Measurements from ENCODE around the gene BRF1.
"Not testable (repeated sequence)": the region's sequence is repeated elsewhere in the genome, so short reads cannot be mapped to it uniquely, and the experiment has no call there.

BRF1 gene

DNA sequence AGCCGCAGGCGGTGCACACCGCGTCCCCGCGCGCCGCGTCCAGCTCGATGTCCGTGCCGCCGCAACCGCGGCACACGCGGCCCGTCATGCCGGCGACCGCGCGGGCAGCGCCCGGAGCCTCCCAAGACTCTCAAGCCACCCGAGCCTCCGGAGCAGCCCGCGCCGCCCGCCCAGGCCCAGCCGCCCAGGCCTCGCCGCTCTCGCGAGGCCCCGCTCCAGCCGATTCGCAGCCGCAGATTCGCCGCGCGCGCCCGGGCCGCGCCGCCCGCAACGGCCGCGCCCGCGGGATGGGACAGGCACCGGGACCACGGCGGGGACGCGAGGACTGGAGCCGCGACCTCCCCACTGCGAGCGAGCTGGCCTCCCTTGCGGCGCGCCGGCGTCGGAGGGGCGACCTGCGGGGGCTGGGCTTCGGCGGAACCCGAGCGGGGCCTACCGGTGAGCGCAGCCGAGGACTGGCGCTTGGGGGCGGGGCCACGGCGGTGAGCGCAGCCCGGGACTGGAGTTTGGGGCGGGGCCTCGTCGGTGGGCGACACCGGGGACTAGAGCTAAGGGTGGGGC lies at the start of gene BRF1:
Gene BRF1, minus strand, starts transcription at position 460 of the 561 bp plus-strand sequence. Its CDS starts 372 bp downstream, at position 88.
- DNase-seq: peak; percentile 83

GRCh38 chr14:105349992-105350391 lies 49.2 kb upstream of the BRF1 start:
- no peak for DNase-seq

- DNase-seq: no peak
Measured at GRCh38 chr14:105348945-105349699, 48.3 kb upstream of the BRF1 start.

DNA sequence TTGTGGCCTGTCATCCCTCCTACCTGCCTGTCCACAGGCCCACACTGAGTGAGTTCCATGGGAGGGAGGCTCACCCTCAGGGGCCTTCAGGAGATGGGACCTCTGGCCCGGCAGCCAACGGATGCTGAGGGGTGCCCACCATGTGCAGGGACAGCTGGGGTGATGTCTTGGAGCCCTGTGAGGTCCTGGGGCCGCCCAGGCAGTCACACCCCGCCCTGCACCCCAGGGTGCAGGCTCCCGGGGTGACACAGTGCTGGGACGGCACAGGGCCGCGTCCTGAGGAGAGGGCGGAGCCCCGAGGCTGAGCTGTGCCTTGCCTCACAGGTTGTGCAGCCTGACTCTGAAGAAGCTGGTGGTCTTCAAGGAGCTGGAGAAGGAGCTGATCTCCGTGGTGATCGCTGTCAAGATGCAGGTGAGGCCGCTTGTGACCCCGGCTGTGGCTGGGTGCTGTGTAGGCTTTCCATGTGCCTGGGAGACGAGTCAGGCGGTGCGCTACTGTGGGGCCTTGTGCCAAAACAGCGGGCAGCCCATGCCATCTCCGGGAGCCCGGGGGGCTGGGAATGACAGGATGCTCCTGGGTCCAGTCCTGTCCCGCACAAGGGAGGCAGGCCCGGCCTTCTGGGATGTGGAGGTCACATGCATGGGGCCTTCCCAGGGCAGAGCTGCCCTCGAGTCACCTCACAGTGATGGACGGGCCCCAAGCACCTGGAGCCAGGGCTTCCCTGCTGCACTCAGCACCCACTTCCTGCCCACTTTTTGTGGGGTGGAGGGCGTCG lies 47.6 kb upstream of the BRF1 start:
- no peak for DNase-seq

GRCh38 chr14:105347587-105347968 lies 46.8 kb upstream of the BRF1 start:
- DNase-seq: no peak

- DNase-seq: no peak
Measured at GRCh38 chr14:105346876-105347586, 46.2 kb upstream of the BRF1 start.

GRCh38 chr14:105346200-105346533 lies 45.4 kb upstream of the BRF1 start:
- DNase-seq: no peak

GRCh38 chr14:105343194-105343593 lies 42.4 kb upstream of the BRF1 start:
- no peak for DNase-seq

DNA sequence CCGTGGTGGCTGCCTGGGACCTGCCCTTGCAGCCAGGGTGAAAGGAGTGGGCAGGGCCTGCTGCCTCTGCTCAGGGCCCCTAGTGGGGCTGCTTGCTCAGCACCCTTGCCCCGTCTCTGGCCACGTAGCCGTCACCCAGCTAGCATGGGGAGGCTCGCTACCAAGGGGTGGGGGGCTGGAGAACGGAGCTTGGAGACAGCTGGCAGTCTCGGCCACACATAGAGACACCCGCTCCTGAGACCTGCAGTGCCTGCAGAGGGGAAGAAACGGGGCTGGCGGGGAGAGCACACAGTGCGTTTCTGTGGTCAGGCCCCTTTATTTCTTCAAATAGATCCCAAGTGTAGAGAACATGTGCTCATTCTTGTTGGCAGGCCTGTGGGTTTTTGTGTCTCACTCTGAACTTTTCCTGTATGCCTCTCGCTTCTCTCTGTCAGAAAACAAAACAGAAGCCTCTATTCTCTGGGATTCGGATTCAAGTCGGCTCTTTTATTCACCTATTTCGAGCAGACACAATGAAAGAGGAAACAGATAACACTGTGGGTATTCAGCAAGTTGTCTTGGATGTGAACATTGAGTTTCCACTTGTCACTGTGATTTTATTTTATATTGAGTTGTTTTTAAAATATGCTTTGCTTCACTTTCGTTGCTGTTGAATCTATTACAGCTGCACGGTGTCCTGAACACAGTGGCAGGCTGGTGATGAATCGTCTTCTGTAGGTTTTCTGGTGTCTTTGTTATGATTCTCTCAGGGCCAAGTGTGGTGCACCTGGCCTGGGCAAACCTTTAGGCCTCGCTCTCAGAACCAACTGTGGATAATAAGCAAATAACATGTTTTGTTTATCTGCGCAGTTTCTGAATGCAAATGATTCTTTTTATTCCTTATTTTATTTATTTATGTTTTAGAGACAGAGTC lies 40.3 kb upstream of the BRF1 start:
- no peak for DNase-seq

- DNase-seq: no peak
Measured at GRCh38 chr14:105337966-105338741, 37.4 kb upstream of the BRF1 start.

- no peak for DNase-seq
Measured at GRCh38 chr14:105337433-105337832, 36.6 kb upstream of the BRF1 start.

DNA sequence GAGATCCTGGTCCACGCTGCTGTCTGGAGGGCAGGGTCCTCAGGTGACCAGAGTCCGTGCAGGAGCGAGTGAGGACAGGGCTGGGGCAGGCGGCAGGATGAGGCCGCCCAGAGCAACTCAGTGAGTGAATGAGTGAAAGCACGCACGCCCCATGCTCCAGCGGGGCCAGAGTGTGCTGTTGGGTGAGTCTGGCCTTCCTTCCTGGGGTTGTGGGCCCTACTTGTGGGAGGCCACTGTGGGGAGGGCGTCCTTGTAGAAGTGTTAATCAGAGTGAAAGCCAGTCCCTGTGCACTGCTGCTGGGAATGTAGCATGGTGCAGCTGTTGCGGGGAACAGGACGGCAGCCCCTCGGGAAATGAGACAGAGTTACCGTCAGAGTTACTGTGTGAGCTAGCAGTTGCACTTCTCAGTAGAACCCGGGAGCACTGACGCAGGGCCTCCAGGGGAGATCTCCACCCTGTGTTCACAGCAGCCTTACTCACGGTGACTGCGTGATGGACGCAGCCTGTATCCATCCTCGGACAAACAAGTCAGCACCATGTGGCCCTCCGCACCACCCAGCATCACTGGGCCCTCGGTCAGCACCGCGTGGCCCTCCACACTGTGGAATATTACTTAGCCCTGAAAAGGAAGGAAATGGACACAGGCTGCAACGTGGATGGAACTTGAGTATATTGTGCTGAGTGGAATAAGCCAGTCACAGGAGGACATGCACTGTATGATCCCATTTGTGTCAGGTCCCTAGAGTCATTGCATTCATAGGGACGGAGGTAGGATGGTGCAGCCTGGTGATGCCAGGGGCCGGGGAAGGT lies 35.9 kb upstream of the BRF1 start:
- DNase-seq: no peak

DNA sequence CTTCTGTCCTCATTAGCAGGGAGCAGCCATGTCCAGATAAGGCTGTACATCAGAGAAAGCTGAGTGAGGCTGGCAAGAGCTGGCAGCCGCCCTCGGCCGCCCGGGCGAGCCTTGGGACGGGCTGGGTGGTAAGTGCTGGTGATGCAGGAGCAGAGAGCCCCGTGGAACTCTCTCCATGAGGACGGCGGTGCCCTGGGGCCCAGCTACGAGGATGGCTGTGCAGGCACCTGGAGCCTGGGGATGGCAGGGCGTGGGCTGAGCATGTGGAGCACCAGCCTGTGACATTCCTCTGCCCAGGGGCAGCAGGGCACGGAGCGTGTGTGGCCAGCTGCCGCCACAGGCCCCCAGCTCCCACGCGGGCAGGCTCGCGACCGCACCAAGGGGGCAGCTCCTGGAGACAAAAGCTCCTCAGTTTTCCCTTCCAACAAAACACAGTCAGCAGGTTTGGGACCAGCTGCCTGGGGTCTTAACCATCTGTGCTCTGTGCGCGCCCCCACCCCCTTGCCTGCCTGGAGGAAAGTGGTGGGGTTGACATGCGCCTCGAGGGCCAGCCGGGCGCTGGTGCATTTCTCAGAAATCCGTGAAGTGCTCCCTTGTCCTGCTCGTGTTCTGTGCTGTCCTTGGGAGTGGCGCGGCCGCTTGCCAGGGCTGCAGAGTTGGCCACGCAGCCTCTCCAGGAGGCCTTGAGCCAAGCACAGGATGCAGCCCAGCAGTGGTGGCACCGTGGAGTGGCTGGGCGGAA lies 35.1 kb upstream of the BRF1 start:
- DNase-seq: no peak

DNA sequence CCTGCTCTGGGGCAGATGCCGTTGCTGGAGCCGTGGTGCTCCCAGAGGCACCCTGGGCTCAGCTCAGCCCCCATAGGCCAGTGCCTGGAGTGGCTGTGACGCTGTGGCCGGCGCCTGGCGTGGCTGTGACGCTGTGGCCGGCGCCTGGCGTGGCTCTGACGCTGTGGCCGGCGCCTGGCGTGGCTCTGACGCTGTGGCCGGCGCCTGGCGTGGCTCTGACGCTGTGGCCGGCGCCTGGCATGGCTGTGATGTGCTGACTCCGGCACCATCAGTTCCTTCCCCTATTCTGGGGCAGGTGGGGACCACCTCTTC lies 34.4 kb upstream of the BRF1 start:
- DNase-seq: not testable (repeated sequence)

DNA sequence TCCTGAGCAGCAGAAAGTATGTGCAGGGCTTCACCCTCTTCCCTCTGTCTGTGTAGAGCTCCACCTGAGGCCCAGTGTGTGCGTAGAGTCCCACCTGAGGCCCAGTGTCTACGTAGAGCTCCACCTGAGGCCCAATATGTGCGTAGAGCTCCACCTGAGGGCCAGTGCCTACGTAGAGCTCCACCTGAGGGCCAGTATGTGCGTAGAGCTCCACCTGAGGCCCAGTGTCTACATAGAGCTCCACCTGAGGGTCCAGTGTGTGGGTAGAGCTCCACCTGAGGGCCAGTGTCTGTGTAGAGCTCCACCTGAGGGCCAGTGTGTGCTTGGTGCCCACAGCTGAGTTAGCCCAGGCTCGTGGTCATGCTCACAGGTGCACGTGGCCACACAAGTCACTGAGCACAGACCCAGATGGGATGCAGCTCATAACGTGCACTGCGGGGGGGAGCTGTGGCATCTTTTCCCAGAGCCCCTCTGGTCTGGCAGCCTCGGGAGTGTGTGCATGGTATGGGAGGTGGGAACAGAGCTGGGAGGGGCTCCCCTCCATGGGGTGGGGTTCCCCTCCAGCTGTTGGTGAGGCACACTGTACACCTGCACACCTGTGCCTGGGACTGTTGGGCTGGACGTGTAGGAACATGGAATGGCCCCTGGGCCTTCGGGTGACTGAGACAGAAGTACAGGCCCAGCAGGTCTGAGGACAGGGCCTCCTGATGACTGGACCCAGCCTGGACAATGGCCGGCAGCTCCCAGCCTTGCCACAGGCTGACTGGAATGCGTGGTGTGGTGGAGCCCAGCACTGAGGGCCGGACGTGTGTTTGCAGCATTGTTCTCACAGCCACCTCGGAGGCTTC lies 33.8 kb upstream of the BRF1 start:
- no peak for DNase-seq

- DNase-seq: no peak
Measured at GRCh38 chr14:105333613-105334364, 33.0 kb upstream of the BRF1 start.

GRCh38 chr14:105333020-105333490 lies 32.3 kb upstream of the BRF1 start:
- no peak for DNase-seq

GRCh38 chr14:105332350-105332874 lies 31.6 kb upstream of the BRF1 start:
- no peak for DNase-seq

All from NCI-H187 treated with DMSO at 0.1 percent for 48 hours (cell line).